MM.1S (cell line): ENCODE measurements around the gene RAI1.

Experiments used
- CTCF ChIP-seq: fragments of 300-600 bp; sonication (generic); IDR thresholded peaks from 2 replicates; pipeline ENCODE4 v1.5.1; 2016; ENCODE audit warnings: antibody characterized with exemption, low read length, mixed read lengths
- EZH2 ChIP-seq: fragments of 300-600 bp; sonication (generic); optimal IDR thresholded peaks from 2 replicates; pipeline ENCODE3; 2017; ENCODE audit warnings: low read depth, mild to moderate bottlenecking, antibody characterized with exemption, low read length, mixed read lengths

GRCh38 chr17:17855976-17856375 is 174.7 kb downstream of the RAI1 start:
- TF ChIP-seq CTCF (no peak), EZH2 (no peak)
